Measurements from ENCODE around the gene CNTN1.

Gene CNTN1

GRCh38 chr12:41089438-41089837 is 397.2 kb downstream of the CNTN1 start:
- TF ChIP-seq TAF1 (IDR thresholded peaks at IDR 0.05; ENCODE audit: borderline replicate concordance, insufficient read depth, low read length) (no peak), SIN3A (IDR thresholded peaks at IDR 0.05; ENCODE audit: borderline replicate concordance, insufficient read depth, low read length) (no peak), POLR2AphosphoS5 (IDR thresholded peaks at IDR 0.05; ENCODE audit: low read depth, low read length) (no peak), FOXP2 (optimal IDR thresholded peaks at IDR 0.05; ENCODE audit: borderline replicate concordance, extremely low read depth, extremely low read length, insufficient read depth) (no peak)
- TF ChIP-seq, protein P1, sequence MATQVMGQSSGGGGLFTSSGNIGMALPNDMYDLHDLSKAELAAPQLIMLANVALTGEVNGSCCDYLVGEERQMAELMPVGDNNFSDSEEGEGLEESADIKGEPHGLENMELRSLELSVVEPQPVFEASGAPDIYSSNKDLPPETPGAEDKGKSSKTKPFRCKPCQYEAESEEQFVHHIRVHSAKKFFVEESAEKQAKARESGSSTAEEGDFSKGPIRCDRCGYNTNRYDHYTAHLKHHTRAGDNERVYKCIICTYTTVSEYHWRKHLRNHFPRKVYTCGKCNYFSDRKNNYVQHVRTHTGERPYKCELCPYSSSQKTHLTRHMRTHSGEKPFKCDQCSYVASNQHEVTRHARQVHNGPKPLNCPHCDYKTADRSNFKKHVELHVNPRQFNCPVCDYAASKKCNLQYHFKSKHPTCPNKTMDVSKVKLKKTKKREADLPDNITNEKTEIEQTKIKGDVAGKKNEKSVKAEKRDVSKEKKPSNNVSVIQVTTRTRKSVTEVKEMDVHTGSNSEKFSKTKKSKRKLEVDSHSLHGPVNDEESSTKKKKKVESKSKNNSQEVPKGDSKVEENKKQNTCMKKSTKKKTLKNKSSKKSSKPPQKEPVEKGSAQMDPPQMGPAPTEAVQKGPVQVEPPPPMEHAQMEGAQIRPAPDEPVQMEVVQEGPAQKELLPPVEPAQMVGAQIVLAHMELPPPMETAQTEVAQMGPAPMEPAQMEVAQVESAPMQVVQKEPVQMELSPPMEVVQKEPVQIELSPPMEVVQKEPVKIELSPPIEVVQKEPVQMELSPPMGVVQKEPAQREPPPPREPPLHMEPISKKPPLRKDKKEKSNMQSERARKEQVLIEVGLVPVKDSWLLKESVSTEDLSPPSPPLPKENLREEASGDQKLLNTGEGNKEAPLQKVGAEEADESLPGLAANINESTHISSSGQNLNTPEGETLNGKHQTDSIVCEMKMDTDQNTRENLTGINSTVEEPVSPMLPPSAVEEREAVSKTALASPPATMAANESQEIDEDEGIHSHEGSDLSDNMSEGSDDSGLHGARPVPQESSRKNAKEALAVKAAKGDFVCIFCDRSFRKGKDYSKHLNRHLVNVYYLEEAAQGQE (IDR thresholded peaks at IDR 0.05; ENCODE audit: insufficient read depth in 1 of 2, low read depth in 2 of 2, low read length in 2 of 2), result no peak

GRCh38 chr12:41092115-41092514 is 399.9 kb downstream of the CNTN1 start:
- TF ChIP-seq SIN3A (IDR thresholded peaks at IDR 0.05; ENCODE audit: borderline replicate concordance, insufficient read depth, low read length), result no peak
- no peak for TF ChIP-seq TAF1 (IDR thresholded peaks at IDR 0.05; ENCODE audit: borderline replicate concordance, insufficient read depth, low read length)
- no peak for TF ChIP-seq FOXP2 (optimal IDR thresholded peaks at IDR 0.05; ENCODE audit: borderline replicate concordance, extremely low read depth, extremely low read length, insufficient read depth)
- TF ChIP-seq, protein P1 (IDR thresholded peaks at IDR 0.05; ENCODE audit: insufficient read depth in 1 of 2, low read depth in 2 of 2, low read length in 2 of 2), result no peak
- TF ChIP-seq POLR2AphosphoS5 (IDR thresholded peaks at IDR 0.05; ENCODE audit: low read depth, low read length), result no peak

DNA sequence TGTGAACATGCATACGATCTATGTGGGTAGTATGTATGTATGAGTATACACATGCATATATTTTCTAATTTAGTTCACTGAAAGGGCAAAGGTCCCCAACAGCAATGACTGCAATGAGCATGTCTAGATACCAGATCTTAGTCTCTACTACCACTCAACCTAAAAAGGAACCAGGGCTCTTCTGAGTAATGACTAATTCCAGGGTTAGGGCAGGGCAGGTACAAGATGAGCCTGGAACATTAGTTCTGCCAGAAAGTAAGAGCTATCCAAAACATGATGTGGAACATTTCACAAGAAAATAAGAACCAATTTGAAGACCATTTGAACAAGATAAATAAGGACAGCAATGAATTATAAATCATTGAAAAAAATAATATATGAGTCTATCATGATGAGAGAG is 404.6 kb downstream of the CNTN1 start:
- TF ChIP-seq, protein P1 (IDR thresholded peaks at IDR 0.05; ENCODE audit: insufficient read depth in 1 of 2, low read depth in 2 of 2, low read length in 2 of 2), result no peak
- TF ChIP-seq SIN3A (IDR thresholded peaks at IDR 0.05; ENCODE audit: borderline replicate concordance, insufficient read depth, low read length), result no peak
- no peak for TF ChIP-seq TAF1 (IDR thresholded peaks at IDR 0.05; ENCODE audit: borderline replicate concordance, insufficient read depth, low read length)
- no peak for TF ChIP-seq FOXP2 (optimal IDR thresholded peaks at IDR 0.05; ENCODE audit: borderline replicate concordance, extremely low read depth, extremely low read length, insufficient read depth)
- TF ChIP-seq POLR2AphosphoS5 (IDR thresholded peaks at IDR 0.05; ENCODE audit: low read depth, low read length), result no peak

DNA sequence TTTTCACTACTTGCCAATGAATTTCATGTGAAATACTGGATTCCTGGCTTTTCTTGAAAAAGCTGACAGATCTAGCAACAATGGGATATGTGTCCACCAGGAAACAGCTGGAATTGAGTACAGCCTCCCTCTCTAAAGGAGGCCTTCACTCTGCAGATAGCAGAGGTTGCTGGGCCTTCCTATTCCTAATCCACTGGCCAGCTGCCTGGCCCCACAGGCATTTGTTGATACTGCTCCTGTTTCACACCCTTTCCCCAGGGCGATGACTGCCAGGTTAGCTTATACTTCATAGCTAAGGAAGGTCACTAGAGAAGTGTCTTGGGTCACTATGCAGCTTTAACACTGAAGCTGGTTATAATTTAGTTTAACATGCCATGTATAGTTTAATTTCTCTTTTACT is 408.3 kb downstream of the CNTN1 start:
- TF ChIP-seq FOXP2 (optimal IDR thresholded peaks at IDR 0.05; ENCODE audit: borderline replicate concordance, extremely low read depth, extremely low read length, insufficient read depth), result no peak
- no peak for TF ChIP-seq POLR2AphosphoS5 (IDR thresholded peaks at IDR 0.05; ENCODE audit: low read depth, low read length)
- no peak for TF ChIP-seq TAF1 (IDR thresholded peaks at IDR 0.05; ENCODE audit: borderline replicate concordance, insufficient read depth, low read length)
- no peak for TF ChIP-seq SIN3A (IDR thresholded peaks at IDR 0.05; ENCODE audit: borderline replicate concordance, insufficient read depth, low read length)
- TF ChIP-seq, protein P1 (IDR thresholded peaks at IDR 0.05; ENCODE audit: insufficient read depth in 1 of 2, low read depth in 2 of 2, low read length in 2 of 2), result no peak

DNA sequence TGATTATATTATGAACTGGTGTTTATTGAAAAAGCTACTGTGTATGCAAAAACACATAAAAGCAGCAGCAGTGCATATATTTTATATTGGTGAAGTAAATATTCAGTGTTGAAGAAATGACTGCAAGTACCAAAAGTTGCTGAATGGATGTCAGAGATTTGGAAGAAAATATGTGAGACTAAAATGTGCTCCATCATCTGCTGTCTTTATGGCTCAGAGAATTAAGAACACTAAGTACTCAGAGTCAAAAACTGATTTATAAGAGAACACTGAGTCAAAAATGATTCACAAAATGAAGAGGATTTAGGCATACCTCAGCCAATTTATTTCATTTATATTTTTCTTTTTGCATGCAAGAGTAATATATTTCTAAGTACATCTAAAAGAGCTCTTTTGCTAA is 409.6 kb downstream of the CNTN1 start:
- TF ChIP-seq POLR2AphosphoS5 (IDR thresholded peaks at IDR 0.05; ENCODE audit: low read depth, low read length), result no peak
- TF ChIP-seq, protein P1 (IDR thresholded peaks at IDR 0.05; ENCODE audit: insufficient read depth in 1 of 2, low read depth in 2 of 2, low read length in 2 of 2), result no peak
- TF ChIP-seq SIN3A (IDR thresholded peaks at IDR 0.05; ENCODE audit: borderline replicate concordance, insufficient read depth, low read length), result no peak
- no peak for TF ChIP-seq FOXP2 (optimal IDR thresholded peaks at IDR 0.05; ENCODE audit: borderline replicate concordance, extremely low read depth, extremely low read length, insufficient read depth)
- no peak for TF ChIP-seq TAF1 (IDR thresholded peaks at IDR 0.05; ENCODE audit: borderline replicate concordance, insufficient read depth, low read length)

Measured in PFSK-1 (cell line).